Measurements from ENCODE around the gene AADACL3. TPM values are rescaled to one million over a fixed set of nuclear protein-coding genes. Genes with fewer than 3 reads are reported as not detected.

AADACL3 gene
- total and polyA plus RNA-seq, 2 donors (not counting 3 experiments of a cell fraction or from before 2014, with no cell fraction given) = not detected

GRCh38 chr1:12775443-12775842, 59.5 kb downstream of the AADACL3 start:
- CTCF ChIA-PET = no interaction called here
- BruUV-seq (replicated peaks) = no TSS peak

GRCh38 chr1:12776801-12777557, 61.1 kb downstream of the AADACL3 start:
- TF ChIP-seq EZH2 (IDR thresholded peaks at IDR 0.05; ENCODE audit: borderline replicate concordance, low read depth, low read length, severe bottlenecking) (no peak), POLR2AphosphoS5 (IDR thresholded peaks at IDR 0.05; ENCODE audit: insufficient read depth, low read depth, low read length) (no peak), GATA2 (IDR thresholded peaks at IDR 0.05; ENCODE audit: insufficient read depth, insufficient read length, low read depth, low read length) (no peak)
- no peaks in the 10 kb centered on the region for H3K4me1 ChIP-seq (ENCODE audit: control insufficient read depth, extremely low read depth, insufficient read depth, low read length)
- DNase-seq (ENCODE audit: low read depth, low spot score) = no peak
- no peak overlapping the region for H3K4me2 ChIP-seq (ENCODE audit: insufficient read depth, low read length)
- H3K79me2 ChIP-seq (ENCODE audit: control insufficient read depth, insufficient read depth, low read length) = no peaks in the 10 kb centered on the region
- H3K9me1 ChIP-seq (replicated peaks; ENCODE audit: control insufficient read depth, extremely low read depth, insufficient read depth, low read length) = no peaks in the 10 kb centered on the region
- POLR2A ChIA-PET = no interaction called here
- H3K9ac ChIP-seq (replicated peaks; ENCODE audit: extremely low read depth, insufficient read depth, low read length) = no peak overlapping the region
- no peaks in the 10 kb centered on the region for H3K9me3 ChIP-seq (replicated peaks; ENCODE audit: control insufficient read depth, insufficient read depth, low read length)
- no peaks in the 10 kb centered on the region for H4K20me1 ChIP-seq (replicated peaks; ENCODE audit: control insufficient read depth, extremely low read depth, insufficient read depth, low read length)
- no TSS peak for BruUV-seq (replicated peaks)
- H2AFZ ChIP-seq (ENCODE audit: low read depth, low read length) = no peak overlapping the region
- intact Hi-C loops (cut with micrococcal nuclease) (no loop called here), dilution Hi-C loops (cut with MboI; ENCODE audit: extremely low pct_ligation_motif_present, low sequenced_read_pairs) (no loop called here)
- CTCF ChIA-PET = no interaction called here
- FAIRE-seq = no peak
- H3K4me3 ChIP-seq (replicated peaks in 1 of 3; ENCODE audit: insufficient read depth in 1 of 3, low read depth in 1 of 3, low read length in 3 of 3) = no peak overlapping the region
- H3K27me3 ChIP-seq (ENCODE audit: control insufficient read depth in 2 of 2, insufficient read depth in 2 of 2, low read length in 2 of 2) = no peaks in the 10 kb centered on the region
- H3K36me3 ChIP-seq (ENCODE audit: control insufficient read depth in 2 of 2, extremely low read depth in 1 of 2, insufficient read depth in 2 of 2, low read length in 2 of 2) = no peaks in the 10 kb centered on the region
- H3K27ac ChIP-seq (ENCODE audit: insufficient read depth, low read depth, low read length) = no peak overlapping the region

More at GRCh38 chr1:12775443-12775842, 59.5 kb downstream of the AADACL3 start:
- no peak for FAIRE-seq
- TF ChIP-seq GATA2 (IDR thresholded peaks at IDR 0.05; ENCODE audit: insufficient read depth, insufficient read length, low read depth, low read length) = no peak
- no peak for TF ChIP-seq EZH2 (IDR thresholded peaks at IDR 0.05; ENCODE audit: borderline replicate concordance, low read depth, low read length, severe bottlenecking)
- TF ChIP-seq JUN (IDR thresholded peaks at IDR 0.05; ENCODE audit: borderline replicate concordance, insufficient read depth, insufficient read length, low read depth) = no peak
- TF ChIP-seq MYC (IDR thresholded peaks at IDR 0.05; ENCODE audit: low read depth, low read length) = no peak
- TF ChIP-seq POLR2A (IDR thresholded peaks at IDR 0.05; ENCODE audit: low read depth, low read length) = no peak
- TF ChIP-seq FOS (IDR thresholded peaks at IDR 0.05; ENCODE audit: borderline replicate concordance, insufficient read depth, low read length) = no peak
- TF ChIP-seq, protein P1, sequence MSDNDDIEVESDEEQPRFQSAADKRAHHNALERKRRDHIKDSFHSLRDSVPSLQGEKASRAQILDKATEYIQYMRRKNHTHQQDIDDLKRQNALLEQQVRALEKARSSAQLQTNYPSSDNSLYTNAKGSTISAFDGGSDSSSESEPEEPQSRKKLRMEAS (IDR thresholded peaks at IDR 0.05; ENCODE audit: insufficient read depth, insufficient read length) = no peak
- dilution Hi-C loops (cut with MboI; ENCODE audit: extremely low pct_ligation_motif_present, low sequenced_read_pairs) = no loop called here
- POLR2A ChIA-PET = no interaction called here
- H3K4me2 ChIP-seq (ENCODE audit: insufficient read depth, low read length) = no peak overlapping the region
- no peaks in the 10 kb centered on the region for H3K9me1 ChIP-seq (replicated peaks; ENCODE audit: control insufficient read depth, extremely low read depth, insufficient read depth, low read length)
- intact Hi-C loops (cut with micrococcal nuclease) = no loop called here
- no peaks in the 10 kb centered on the region for H4K20me1 ChIP-seq (replicated peaks; ENCODE audit: control insufficient read depth, extremely low read depth, insufficient read depth, low read length)
- DNase-seq (ENCODE audit: low read depth, low spot score) = no peak
- no peaks in the 10 kb centered on the region for H3K36me3 ChIP-seq (ENCODE audit: control insufficient read depth in 2 of 2, extremely low read depth in 1 of 2, insufficient read depth in 2 of 2, low read length in 2 of 2)
- no peaks in the 10 kb centered on the region for H3K27me3 ChIP-seq (ENCODE audit: control insufficient read depth in 2 of 2, insufficient read depth in 2 of 2, low read length in 2 of 2)
- H3K79me2 ChIP-seq (ENCODE audit: control insufficient read depth, insufficient read depth, low read length) = no peaks in the 10 kb centered on the region
- H3K27ac ChIP-seq (ENCODE audit: insufficient read depth, low read depth, low read length) = no peak overlapping the region
- no peak overlapping the region for H2AFZ ChIP-seq (ENCODE audit: low read depth, low read length)
- no peak overlapping the region for H3K4me3 ChIP-seq (replicated peaks in 1 of 3; ENCODE audit: insufficient read depth in 1 of 3, low read depth in 1 of 3, low read length in 3 of 3)
- H3K9ac ChIP-seq (replicated peaks; ENCODE audit: extremely low read depth, insufficient read depth, low read length) = no peak overlapping the region
- H3K9me3 ChIP-seq (replicated peaks; ENCODE audit: control insufficient read depth, insufficient read depth, low read length) = no peaks in the 10 kb centered on the region
- no peaks in the 10 kb centered on the region for H3K4me1 ChIP-seq (ENCODE audit: control insufficient read depth, extremely low read depth, insufficient read depth, low read length)
